Measurements from ENCODE around the gene HSD17B2.

- TF ChIP-seq CTCF (IDR thresholded peaks at IDR 0.05): no peak
- no peak for TF ChIP-seq ZFX (IDR thresholded peaks at IDR 0.05; ENCODE audit: borderline replicate concordance)
Observed at GRCh38 chr16:82092711-82093110, 57.7 kb downstream of the HSD17B2 start.

Measured in 22Rv1 (cell line).